Activated CD4-positive, alpha-beta T cell treated with anti-CD3 and anti-CD28 coated beads, Interleukin-2, amount 10 ng/mL, durations not matched to agents 7 days and 5 days (primary cell): Measurements from ENCODE around the gene EFNA3. TPM values are rescaled to one million over a fixed set of nuclear protein-coding genes. Genes with fewer than 3 reads are reported as not detected.

Source experiments
- CTCF ChIA-PET: fragments of 350-600 bp; sonication (Branson Sonifier 250); formaldehyde crosslinking; loops from one replicate; lab custom pipeline; 2021; ENCODE audit warnings: antibody characterized with exemption; lab: Charles Lee
- POLR2A ChIA-PET: fragments of 350-600 bp; sonication (Branson Sonifier 250); formaldehyde crosslinking; loops from one replicate; lab custom pipeline; 2021; ENCODE audit warnings: antibody characterized with exemption; lab: Charles Lee
- DNase-seq: peaks from one replicate; pipeline ENCODE4 v3.0.0-alpha.2; 2020
- H3K27ac Mint-ChIP-seq: one replicate; pipeline ENCODE4 v1.8.0; 2021; ENCODE audit warnings: mild to moderate bottlenecking, moderate library complexity, mixed read lengths
- H3K27me3 Mint-ChIP-seq: one replicate; pipeline ENCODE4 v1.8.0; 2021; ENCODE audit warnings: mixed read lengths
- H3K36me3 Mint-ChIP-seq: one replicate; pipeline ENCODE4 v1.8.0; 2021; ENCODE audit warnings: low read depth, mixed read lengths
- H3K4me1 Mint-ChIP-seq: one replicate; pipeline ENCODE4 v1.8.0; 2021; ENCODE audit warnings: mixed read lengths
- H3K4me3 Mint-ChIP-seq: one replicate; pipeline ENCODE4 v1.8.0; 2021; ENCODE audit warnings: mild to moderate bottlenecking, moderate library complexity, mixed read lengths
- H3K9me3 Mint-ChIP-seq: one replicate; pipeline ENCODE4 v1.8.0; 2021; ENCODE audit warnings: mixed read lengths
- total RNA-seq, 2 experiments: library from RNA; stranded (reverse); gene quantifications; one replicate each; pipeline ENCODE4 v1.2.3, GENCODE V29; 2021

The EFNA3 gene
- total RNA-seq, 2 experiments from 2014 or later = 2.3 to 2.7 TPM

GRCh38 chr1:155092641-155093040 lies 14.0 kb downstream of the EFNA3 start:
- CTCF ChIA-PET = interaction anchor here (1.7 to 4.4 kb wide), 4 partner anchors 8 to 80 kb away, joined by 4 to 67 read pairs (median 16); partner anchors contain the start of gene KRTCAP2
- Mint-ChIP-seq H3K27ac (no peak overlapping the region), H3K27me3 (peaks cover 19% of the 10 kb centered on the region), H3K36me3 (no peaks in the 10 kb centered on the region), H3K9me3 (no peaks in the 10 kb centered on the region), H3K4me3 (no peak overlapping the region), H3K4me1 (peaks cover 8% of the 10 kb centered on the region)
- DNase-seq = no peak
- POLR2A ChIA-PET = no interaction called here

- Mint-ChIP-seq H3K4me1 (peaks cover 8% of the 10 kb centered on the region), H3K36me3 (no peaks in the 10 kb centered on the region), H3K4me3 (no peak overlapping the region), H3K27ac (no peak overlapping the region), H3K27me3 (peaks cover 19% of the 10 kb centered on the region), H3K9me3 (no peaks in the 10 kb centered on the region)
- ChIA-PET CTCF (interaction anchor here (0.6 kb wide), 1 partner anchor 67 kb away, joined by 5 read pairs; no protein-coding TSS in a partner anchor), POLR2A (no interaction called here)
- DNase-seq = no peak
Measured at GRCh38 chr1:155093911-155094621, 15.4 kb downstream of the EFNA3 start.

- H3K4me1 Mint-ChIP-seq = peaks cover 8% of the 10 kb centered on the region
- no peaks in the 10 kb centered on the region for H3K36me3 Mint-ChIP-seq
- H3K27ac Mint-ChIP-seq = no peak overlapping the region
- no peaks in the 10 kb centered on the region for H3K9me3 Mint-ChIP-seq
- ChIA-PET POLR2A (no interaction called here), CTCF (interaction anchor here (2.1 to 2.2 kb wide), 2 partner anchors 10 to 73 kb away, joined by 8 read pairs; no protein-coding TSS in a partner anchor)
- H3K27me3 Mint-ChIP-seq = peaks cover 19% of the 10 kb centered on the region
- no peak for DNase-seq
- H3K4me3 Mint-ChIP-seq = no peak overlapping the region
Measured at GRCh38 chr1:155094622-155094948, 15.9 kb downstream of the EFNA3 start.

- Mint-ChIP-seq H3K27me3 (peaks cover 19% of the 10 kb centered on the region), H3K4me1 (no peaks in the 10 kb centered on the region), H3K4me3 (no peak overlapping the region), H3K36me3 (no peaks in the 10 kb centered on the region), H3K27ac (no peak overlapping the region), H3K9me3 (no peaks in the 10 kb centered on the region)
- no peak for DNase-seq
- ChIA-PET POLR2A (interaction anchor here (0.6 kb wide), 1 partner anchor 58 kb away, joined by 3 read pairs; no protein-coding TSS in a partner anchor), CTCF (interaction anchor here (2.1 to 2.4 kb wide), 2 partner anchors 8 to 74 kb away, joined by 12 to 14 read pairs; partner anchors contain the start of gene KRTCAP2)
Measured at GRCh38 chr1:155099331-155099730, 20.7 kb downstream of the EFNA3 start.

GRCh38 chr1:155103325-155103724 lies 24.7 kb downstream of the EFNA3 start:
- POLR2A ChIA-PET = no interaction called here

GRCh38 chr1:155104605-155105534 lies 26.2 kb downstream of the EFNA3 start:
- Mint-ChIP-seq H3K36me3 (no peaks in the 10 kb centered on the region), H3K9me3 (no peaks in the 10 kb centered on the region)
- CTCF ChIA-PET = interaction anchor here (1.2 kb wide), 1 partner anchor 20 kb away, joined by 3 read pairs; no protein-coding TSS in a partner anchor

More at GRCh38 chr1:155103325-155103724, 24.7 kb downstream of the EFNA3 start:
- Mint-ChIP-seq H3K27me3 (peaks cover 3% of the 10 kb centered on the region), H3K27ac (no peak overlapping the region), H3K9me3 (no peaks in the 10 kb centered on the region), H3K4me1 (no peaks in the 10 kb centered on the region), H3K4me3 (no peak overlapping the region), H3K36me3 (no peaks in the 10 kb centered on the region)
- CTCF ChIA-PET = interaction anchor here (0.6 to 1.5 kb wide), 3 partner anchors 12 to 117 kb away, joined by 3 to 4 read pairs (median 3); partner anchors contain the start of gene KRTCAP2
- DNase-seq = no peak

GRCh38 chr1:155105604-155106011 lies 27.0 kb downstream of the EFNA3 start:
- H3K4me3 Mint-ChIP-seq = no peak overlapping the region
- H3K9me3 Mint-ChIP-seq = no peaks in the 10 kb centered on the region
- DNase-seq = no peak
- ChIA-PET POLR2A (no interaction called here), CTCF (interaction anchor here (1.2 to 2.1 kb wide), 2 partner anchors 21 to 67 kb away, joined by 3 to 6 read pairs; partner anchors contain the start of gene KRTCAP2)
- H3K36me3 Mint-ChIP-seq = no peaks in the 10 kb centered on the region
- H3K27ac Mint-ChIP-seq = no peak overlapping the region
- peaks cover 3% of the 10 kb centered on the region for H3K27me3 Mint-ChIP-seq
- H3K4me1 Mint-ChIP-seq = no peaks in the 10 kb centered on the region

More at GRCh38 chr1:155104605-155105534, 26.2 kb downstream of the EFNA3 start:
- DNase-seq = no peak
- Mint-ChIP-seq H3K27me3 (peaks cover 3% of the 10 kb centered on the region), H3K4me1 (no peaks in the 10 kb centered on the region), H3K4me3 (no peak overlapping the region), H3K27ac (no peak overlapping the region)
- POLR2A ChIA-PET = no interaction called here

- Mint-ChIP-seq H3K36me3 (no peaks in the 10 kb centered on the region), H3K27ac (no peak overlapping the region), H3K27me3 (peaks cover 3% of the 10 kb centered on the region), H3K4me1 (no peaks in the 10 kb centered on the region), H3K4me3 (no peak overlapping the region), H3K9me3 (no peaks in the 10 kb centered on the region)
- ChIA-PET CTCF (interaction anchor here (0.7 to 2.3 kb wide), 5 partner anchors 9 to 66 kb away, joined by 3 to 8 read pairs (median 4); partner anchors contain the start of gene KRTCAP2), POLR2A (no interaction called here)
- no peak for DNase-seq
Measured at GRCh38 chr1:155106862-155107261, 28.2 kb downstream of the EFNA3 start.

- no peak for DNase-seq
- CTCF ChIA-PET = interaction anchor here (0.9 to 2.3 kb wide), 5 partner anchors 16 to 65 kb away, joined by 3 to 8 read pairs (median 4); partner anchors contain the start of gene KRTCAP2
- Mint-ChIP-seq H3K36me3 (no peaks in the 10 kb centered on the region), H3K27me3 (peaks cover 3% of the 10 kb centered on the region), H3K4me1 (no peaks in the 10 kb centered on the region), H3K4me3 (no peak overlapping the region), H3K27ac (no peak overlapping the region), H3K9me3 (no peaks in the 10 kb centered on the region)
- POLR2A ChIA-PET = no interaction called here
Measured at GRCh38 chr1:155107309-155108264, 28.9 kb downstream of the EFNA3 start.

- no peak overlapping the region for H3K27ac Mint-ChIP-seq
- H3K4me3 Mint-ChIP-seq = no peak overlapping the region
- H3K36me3 Mint-ChIP-seq = no peaks in the 10 kb centered on the region
- peaks cover 3% of the 10 kb centered on the region for H3K27me3 Mint-ChIP-seq
- DNase-seq = no peak
- POLR2A ChIA-PET = no interaction called here
- no peaks in the 10 kb centered on the region for H3K9me3 Mint-ChIP-seq
- H3K4me1 Mint-ChIP-seq = no peaks in the 10 kb centered on the region
- CTCF ChIA-PET = interaction anchor here (0.9 to 2.3 kb wide), 3 partner anchors 17 to 61 kb away, joined by 3 to 8 read pairs (median 4); no protein-coding TSS in a partner anchor
Measured at GRCh38 chr1:155108296-155108695, 29.7 kb downstream of the EFNA3 start.

GRCh38 chr1:155110381-155110780 lies 31.7 kb downstream of the EFNA3 start:
- Mint-ChIP-seq H3K36me3 (no peaks in the 10 kb centered on the region), H3K4me1 (no peaks in the 10 kb centered on the region), H3K9me3 (no peaks in the 10 kb centered on the region), H3K27me3 (peaks cover 5% of the 10 kb centered on the region), H3K27ac (no peak overlapping the region), H3K4me3 (no peak overlapping the region)
- ChIA-PET CTCF (no interaction called here), POLR2A (no interaction called here)
- DNase-seq = no peak
